Kasumi-1 (cell line): ENCODE measurements around the gene FNTB.

Experiments used
- DNase-seq, 2 experiments: peaks; one replicate each; lab custom pipeline; 2025; lab: John Stamatoyannopoulos, UW

Gene FNTB

GRCh38 chr14:64952598-64953309 is 33.9 kb upstream of the FNTB start:
- DNase-seq = no peak

DNA sequence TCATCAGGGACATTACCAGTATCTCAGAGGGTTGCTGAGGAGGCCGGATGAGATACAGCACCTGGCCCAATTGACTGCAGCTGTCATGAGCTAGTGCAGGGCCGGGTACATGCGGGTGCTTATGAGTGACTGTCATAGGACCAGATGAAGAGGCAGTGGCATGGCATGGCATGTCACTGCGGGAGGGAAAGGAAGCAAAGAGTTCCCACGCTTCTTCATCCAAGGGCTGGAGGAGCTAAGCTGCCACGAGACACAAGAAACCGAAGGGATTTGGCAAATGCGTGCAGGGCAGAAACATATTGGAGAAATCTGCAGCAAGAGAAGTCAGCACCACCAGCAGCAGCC is 33.4 kb upstream of the FNTB start:
- DNase-seq = no peak

- DNase-seq = no peak
These were observed 33.0 kb upstream of the FNTB start for GRCh38 chr14:64953661-64954060.

- no peak for DNase-seq
These were observed 32.0 kb upstream of the FNTB start for GRCh38 chr14:64954491-64955240.

DNA sequence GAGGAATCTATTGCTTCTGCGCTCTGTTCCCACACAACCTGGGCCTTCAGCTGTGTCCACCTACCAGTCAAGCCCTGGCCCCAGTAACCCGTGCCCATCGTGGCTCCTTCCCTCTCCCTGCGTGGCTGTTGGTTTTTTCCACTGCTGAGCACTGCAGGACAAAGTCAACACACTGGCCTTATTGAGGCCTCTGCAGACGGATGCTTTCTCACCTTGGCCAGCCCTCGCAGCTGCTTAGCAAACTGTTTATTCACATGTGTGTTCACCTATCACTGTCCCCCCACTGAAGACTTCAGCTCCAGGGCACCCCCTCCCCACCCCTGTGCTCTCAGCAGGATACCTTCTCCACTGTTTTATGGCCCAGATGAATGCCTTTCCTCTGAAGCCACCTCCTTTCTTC is 31.4 kb upstream of the FNTB start:
- DNase-seq = no peak

DNA sequence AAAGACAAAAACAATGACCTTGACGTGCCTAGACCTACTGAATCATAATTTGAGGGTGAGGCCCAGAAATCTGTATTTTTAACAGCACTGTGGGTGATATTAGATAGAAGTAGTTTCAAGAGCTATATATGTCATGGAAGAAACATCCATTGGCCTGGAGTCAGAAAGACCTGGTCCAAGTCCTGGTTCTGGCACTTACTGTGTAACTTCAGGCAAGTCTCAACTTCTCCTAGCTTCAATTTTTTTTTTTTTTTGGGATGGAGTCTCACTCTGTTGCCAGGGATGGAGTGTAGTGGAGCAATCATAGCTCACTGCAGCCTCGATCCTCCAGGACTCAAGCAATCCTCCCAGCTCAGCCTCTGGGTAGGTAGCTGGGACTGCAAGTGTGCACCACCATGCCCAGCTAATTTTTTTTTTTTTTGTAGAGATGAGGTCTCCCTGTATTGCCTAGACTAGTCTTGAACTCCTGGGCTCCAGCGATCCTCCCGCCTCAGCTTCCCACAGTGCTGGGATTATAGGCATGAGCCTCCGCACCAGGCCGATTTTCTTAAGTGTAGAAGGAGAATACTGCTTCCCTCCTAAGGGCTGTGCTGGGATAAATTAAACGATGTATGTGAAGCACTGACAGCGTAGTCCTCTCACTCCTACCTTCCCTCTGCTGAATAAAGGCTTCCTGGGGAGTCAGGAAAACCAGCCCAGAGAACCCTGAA is 29.8 kb upstream of the FNTB start:
- no peak for DNase-seq

GRCh38 chr14:64958201-64958600 is 28.5 kb upstream of the FNTB start:
- no peak for DNase-seq

DNA sequence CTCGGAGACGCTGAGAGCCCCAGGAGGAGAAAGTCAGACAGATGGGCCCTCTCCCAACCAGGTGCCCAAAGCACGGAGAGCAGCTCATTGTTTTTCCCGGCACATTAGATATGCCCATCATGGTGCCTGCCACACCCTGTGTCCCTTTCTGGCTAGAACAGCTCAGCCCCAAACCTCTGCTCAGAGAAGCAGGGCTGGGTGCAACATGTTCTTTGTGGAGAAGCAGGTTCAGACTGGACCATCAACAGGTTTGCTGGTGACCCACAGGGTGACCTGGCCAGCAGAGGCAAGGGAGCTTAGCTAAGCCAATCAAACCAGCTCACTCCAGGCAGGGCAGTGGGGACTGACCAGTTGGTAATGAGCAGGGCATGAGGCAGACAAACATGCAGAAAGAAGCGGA is 28.0 kb upstream of the FNTB start:
- no peak for DNase-seq

DNA sequence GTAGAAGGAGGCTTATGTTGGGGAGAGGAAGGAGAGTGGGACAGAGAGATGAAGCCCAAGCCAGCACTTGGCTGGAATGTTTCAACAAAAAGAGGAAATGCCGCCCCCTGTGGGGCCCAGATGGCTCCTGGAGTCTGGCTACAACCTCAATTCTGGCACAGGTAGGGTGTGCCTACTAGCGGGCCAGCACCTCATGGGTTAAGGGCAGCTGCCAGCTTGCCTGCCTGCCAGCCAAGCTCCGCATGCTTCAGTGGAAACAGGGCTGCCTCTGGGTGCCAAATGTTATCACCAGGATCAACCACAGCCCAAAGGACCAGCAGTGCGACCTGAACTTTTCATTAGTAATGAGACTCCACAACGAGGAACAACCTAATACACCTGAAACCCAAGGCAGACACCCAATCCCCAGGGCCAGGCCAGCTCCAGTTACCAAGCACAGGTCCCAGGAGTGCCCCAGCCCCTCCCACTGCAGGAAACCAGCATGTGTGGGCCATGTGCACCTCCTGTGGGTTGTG is 25.9 kb upstream of the FNTB start:
- DNase-seq = no peak

- peak in 1 of 2 experiments; percentile 6 for DNase-seq
These were observed 23.1 kb upstream of the FNTB start for GRCh38 chr14:64963611-64964010.

GRCh38 chr14:64965356-64966000 is 21.2 kb upstream of the FNTB start:
- no peak for DNase-seq

- DNase-seq = no peak
These were observed 19.7 kb upstream of the FNTB start for GRCh38 chr14:64966976-64967375.

- DNase-seq = no peak
These were observed 18.5 kb upstream of the FNTB start for GRCh38 chr14:64968167-64968566.

DNA sequence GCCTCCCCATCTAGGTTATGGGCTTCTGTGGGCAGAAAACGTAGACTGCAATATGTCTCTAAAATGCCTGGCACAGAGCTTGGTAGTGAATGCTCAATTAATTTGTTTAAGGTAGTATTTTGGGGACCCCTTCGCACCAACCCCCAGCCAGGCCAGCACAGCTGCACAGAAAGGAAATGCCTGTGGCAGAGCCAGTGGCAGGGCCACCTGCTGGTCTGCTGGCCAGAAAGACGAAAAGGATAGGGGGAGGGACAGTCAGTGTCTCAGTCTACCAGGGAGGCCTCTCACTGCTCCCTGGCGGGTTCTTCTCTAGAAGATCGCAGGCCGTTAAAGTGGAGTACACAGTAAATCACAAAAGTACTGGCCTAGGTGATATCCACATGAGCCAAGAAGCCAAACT is 18.0 kb upstream of the FNTB start:
- DNase-seq = no peak

DNA sequence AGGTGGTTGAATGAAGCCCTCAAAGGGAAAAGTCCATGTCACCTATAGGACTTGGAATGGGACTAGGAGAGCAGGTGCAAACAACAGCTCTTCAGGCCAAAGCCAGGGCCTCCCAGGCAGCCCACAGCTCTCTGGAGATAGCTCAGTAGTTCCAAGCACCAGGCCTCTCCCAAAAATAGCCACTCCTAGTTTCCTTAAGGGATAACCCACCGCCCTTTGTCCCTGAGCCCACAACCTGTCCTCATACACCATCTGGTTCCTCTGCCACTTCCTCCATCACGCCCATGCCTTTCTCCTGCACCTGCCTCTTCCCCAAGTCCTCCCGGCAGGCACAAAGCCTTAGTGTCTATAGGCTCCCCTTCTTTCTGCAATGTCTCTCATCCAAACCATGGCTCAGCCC is 16.7 kb upstream of the FNTB start:
- DNase-seq = no peak

DNA sequence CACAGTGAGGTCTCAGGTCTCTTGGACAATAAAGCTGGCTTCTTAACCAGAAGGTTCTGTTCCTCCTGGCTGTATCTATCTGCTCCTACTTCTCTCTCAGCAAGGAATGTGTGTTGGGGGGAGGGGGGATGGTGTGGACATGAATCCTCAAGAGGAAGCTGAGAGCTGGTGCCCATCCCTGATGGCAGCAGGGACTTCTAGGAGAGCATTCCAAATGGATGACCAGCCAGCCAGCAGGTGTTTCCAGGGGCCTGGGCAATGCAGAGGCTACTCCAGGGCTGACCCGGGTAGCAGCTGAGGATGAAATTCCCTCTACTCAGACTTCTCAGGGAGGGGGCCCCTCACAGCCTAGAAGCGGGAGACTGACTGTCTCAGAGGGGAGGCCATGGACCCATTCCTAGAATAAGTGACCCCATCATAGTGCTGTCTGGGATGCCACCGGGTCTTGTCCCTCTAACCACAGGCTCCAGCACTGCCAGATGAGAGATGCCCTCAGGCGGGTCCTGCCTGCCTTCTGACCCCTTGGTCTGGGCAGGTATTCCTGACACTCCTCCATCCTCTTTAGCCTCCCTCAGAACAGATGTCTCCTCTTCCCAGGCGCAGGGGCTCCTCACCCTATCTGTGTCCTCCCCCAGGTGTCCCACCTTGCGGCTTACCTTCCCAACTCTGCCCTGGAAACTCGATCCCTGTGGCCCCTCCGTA is 15.8 kb upstream of the FNTB start:
- DNase-seq = no peak

DNA sequence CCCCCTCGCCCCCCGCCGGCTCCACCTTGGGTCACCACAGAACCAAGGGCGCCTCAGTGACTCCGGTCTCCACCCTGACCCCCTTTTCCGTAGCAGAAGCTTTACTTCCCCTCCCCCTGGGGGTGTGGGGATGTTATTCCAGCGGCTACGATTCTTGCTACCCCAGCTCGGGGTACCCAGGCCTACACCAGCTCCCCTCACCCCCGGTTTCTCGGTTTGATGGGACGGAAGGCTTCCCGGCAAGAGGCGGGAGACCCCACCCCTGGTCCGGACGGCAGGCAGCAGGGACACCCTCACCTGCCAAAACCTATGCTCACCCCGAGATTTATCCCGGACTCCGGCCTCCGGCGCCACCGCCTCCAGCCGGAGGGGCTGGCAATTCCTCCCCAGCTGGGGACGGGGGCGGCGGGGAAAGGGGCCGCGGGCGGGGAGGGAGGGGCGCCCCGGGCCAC is 15.2 kb upstream of the FNTB start:
- DNase-seq = no peak

- peak in 1 of 2 experiments; percentile 25 for DNase-seq
These were observed 14.5 kb upstream of the FNTB start, which contains the start of gene RAB15 for GRCh38 chr14:64971943-64972791. RAB15 (minus strand) TSS chr14:64972336; CDS start chr14:64972076, 260 bp downstream.

DNA sequence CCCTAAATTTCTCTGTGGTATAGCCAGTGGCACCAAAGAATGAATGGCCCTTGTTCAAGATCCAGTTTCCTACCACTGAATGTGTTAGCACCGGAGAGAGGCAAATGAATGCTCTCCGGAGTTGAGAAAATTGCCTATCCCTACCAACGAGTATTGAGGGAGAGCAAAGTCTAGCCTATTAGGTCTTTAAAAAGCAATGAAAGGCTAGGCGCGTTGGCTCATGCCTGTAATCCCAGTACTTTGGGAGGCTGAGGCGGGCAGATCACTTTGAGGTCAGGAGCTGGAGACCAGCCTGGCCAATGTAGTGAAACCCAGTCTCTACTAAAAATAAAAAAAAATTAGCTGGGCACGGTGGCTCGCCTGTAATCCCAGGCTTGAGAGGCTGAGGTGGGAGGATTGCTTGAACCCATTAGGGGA is 13.7 kb upstream of the FNTB start:
- no peak for DNase-seq

DNA sequence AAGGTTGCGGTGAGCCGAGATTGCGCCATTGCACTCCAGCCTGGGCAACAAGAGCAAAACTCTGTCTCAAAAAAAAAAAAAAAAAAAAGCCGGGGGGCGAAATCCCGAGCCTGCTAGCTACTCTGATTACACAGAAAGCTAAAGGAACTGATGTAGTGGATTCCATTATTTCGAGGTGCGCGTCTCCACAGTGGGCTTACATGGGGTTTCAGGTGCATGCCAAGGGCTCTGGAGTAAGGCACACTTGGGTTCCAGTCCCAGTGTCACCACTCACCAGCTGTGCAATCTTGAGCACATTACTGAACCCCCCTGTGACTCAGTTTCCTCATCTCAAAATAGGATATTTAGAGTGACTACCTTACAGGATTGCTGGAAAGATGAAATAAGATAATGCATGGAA is 12.9 kb upstream of the FNTB start:
- DNase-seq = no peak

GRCh38 chr14:64974563-64974962 is 12.1 kb upstream of the FNTB start:
- DNase-seq = no peak
